Ovary (tissue), 9 donors: ENCODE results near the gene HAUS3. TPM values are rescaled to one million over a fixed set of nuclear protein-coding genes. Genes with fewer than 3 reads are reported as not detected.

ENCODE experiments used
- DNase-seq, 5 donors: peaks; one replicate each; pipeline ENCODE4 v3.0.0-alpha.2; 2019 to 2020
- H3K27ac ChIP-seq, 2 donors: fragments of 200-600 bp; one replicate each; pipeline versions ENCODE4 v1.5.1 to v1.8.0; 2019 to 2022
- H3K27me3 ChIP-seq: fragments of 200-600 bp; one replicate; pipeline ENCODE4 v1.8.0; 2022
- H3K36me3 ChIP-seq: fragments of 200-600 bp; sonication (generic); one replicate; pipeline ENCODE4 v1.5.1; 2019
- H3K4me1 ChIP-seq: one replicate; pipeline ENCODE4 v1.8.1; 2013; ENCODE audit warnings: mild to moderate bottlenecking, moderate library complexity; ENCODE audit not compliant: insufficient read depth
- H3K4me3 ChIP-seq: fragments of 200-600 bp; sonication (generic); one replicate; pipeline ENCODE4 v1.5.1; 2017
- H3K9me3 ChIP-seq, 2 donors: fragments of 200-600 bp in 1 of 2; sonication (generic) in 1 of 2; one replicate each; pipeline versions ENCODE4 v1.5.1 to v1.8.1; 2013 to 2019; ENCODE audit warnings: mild to moderate bottlenecking in 1 of 2, moderate library complexity in 1 of 2
- EP300 ChIP-seq: sonication (generic); formaldehyde crosslinking; IDR thresholded peaks from one replicate; pipeline ENCODE4 v1.6.1; 2017; ENCODE audit warnings: antibody characterized with exemption
- POLR2A ChIP-seq: fragments of 450-650 bp; IDR thresholded peaks from one replicate; pipeline ENCODE4 v1.6.1; 2017; ENCODE audit warnings: antibody characterized with exemption, mild to moderate bottlenecking, moderate library complexity
- WGBS, 3 donors: extraction: QIAGEN DNeasy Blood & Tissue Kit in 1 of 3; methylation state at CpG; one replicate each; pipeline versions ENCODE4 v1.1.5 to v1.1.7; 2013 to 2017; 5-methylcytosine and 5-hydroxymethylcytosine counted together
- intact Hi-C, 4 donors: fragments of 100-400 bp; cut with DNase I; formaldehyde crosslinking; loops; one replicate each; pipeline versions ENCODE4 v1.11.0 to v1.15.1; 2022 to 2023
- polyA plus RNA-seq, 2 donors: library from polyadenylated mRNA; stranded (reverse); fragments of 200-250 nt in 1 of 2; fragments of 350-450 nt in 1 of 2; fragmentation: Illumina TruSeq in 1 of 2; extraction: RNeasy Lipid Tissue Mini Kit (QIAGEN cat#74804) in 1 of 2; gene quantifications; one replicate each; pipeline ENCODE4 v1.2.3, GENCODE V29; 2013 to 2014
- total RNA-seq, 7 donors: library from RNA; depleted of rRNA in 2 of 7; stranded (reverse); fragments of >200 nt in 2 of 7; fragmentation: NEBNext Ultra II Directional in 3 of 7; extraction: Animal tissue kit (Norgen Biotek cat#: 25700) in 3 of 7; gene quantifications; one replicate each; pipeline versions ENCODE4 v1.1.0 to v1.2.4, GENCODE V29; 2016 to 2023
- TF ChIP-seq, protein P1 (sequence below), 3 donors: fragments of 450-650 bp in 2 of 3; fragments of 200-600 bp in 1 of 3; IDR thresholded peaks; one replicate each; pipeline versions ENCODE4 v1.5.1 to v1.8.0; 2016 to 2022; ENCODE audit warnings: antibody characterized with exemption in 3 of 3, mild to moderate bottlenecking in 1 of 3
- donor health status: DM: no; HTN: no; CAD: no; lungs with moderate emphysema.
- donor health status: DM: no; HTN: no; CAD: no.
- donor health status: Bipolar disorder and iron deficiency.
- donor health status: DM: yes; HTN: yes; CAD: no.
- donor health status: DM: no; HTN: no; CAD: no.
- donor health status: DM: yes; HTN: yes; CAD: no.

HAUS3 gene
- total and polyA plus RNA-seq, 9 donors: 8.2 to 17.4 (median 12.5) TPM

DNA sequence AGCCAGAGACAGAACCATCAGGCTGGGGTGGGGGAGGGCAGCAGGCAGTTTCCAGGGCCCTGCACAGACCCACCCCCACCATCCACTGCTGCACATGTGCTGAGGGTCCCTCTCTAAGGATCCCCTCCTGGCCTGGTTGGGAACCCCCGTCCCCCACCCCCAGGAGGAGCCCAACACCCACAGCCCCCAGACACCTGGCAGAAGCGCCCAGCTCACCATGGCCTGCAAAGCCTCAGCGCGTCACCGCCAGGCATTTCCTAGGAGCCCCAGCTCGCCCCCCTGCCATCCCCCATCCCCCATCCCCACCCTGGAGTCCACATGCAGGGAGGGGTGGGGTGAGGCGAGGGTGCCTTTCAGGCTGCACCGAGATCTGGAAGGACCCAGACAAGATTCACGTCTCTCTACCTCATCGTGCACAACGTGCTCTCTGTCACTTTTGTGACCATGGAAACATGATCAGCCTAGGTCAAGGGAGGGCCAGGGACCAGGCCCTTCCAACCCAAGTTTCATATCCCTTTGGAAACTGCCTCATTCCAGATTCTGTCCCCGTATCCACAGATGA lies 10.7 kb upstream of the HAUS3 start:
- DNase-seq: peak in 1 of 5 donors; percentile 6
- no peak overlapping the region for H3K27ac ChIP-seq
- peaks cover 16% of the 10 kb centered on the region for H3K4me1 ChIP-seq
- H3K27me3 ChIP-seq: no peaks in the 10 kb centered on the region
- WGBS, 3 donors: 84 to 86% (median 86%) methylated on average over 11 to 12 of the region's 12 CpGs
- no peaks in the 10 kb centered on the region for H3K36me3 ChIP-seq
- TF ChIP-seq, protein P1, sequence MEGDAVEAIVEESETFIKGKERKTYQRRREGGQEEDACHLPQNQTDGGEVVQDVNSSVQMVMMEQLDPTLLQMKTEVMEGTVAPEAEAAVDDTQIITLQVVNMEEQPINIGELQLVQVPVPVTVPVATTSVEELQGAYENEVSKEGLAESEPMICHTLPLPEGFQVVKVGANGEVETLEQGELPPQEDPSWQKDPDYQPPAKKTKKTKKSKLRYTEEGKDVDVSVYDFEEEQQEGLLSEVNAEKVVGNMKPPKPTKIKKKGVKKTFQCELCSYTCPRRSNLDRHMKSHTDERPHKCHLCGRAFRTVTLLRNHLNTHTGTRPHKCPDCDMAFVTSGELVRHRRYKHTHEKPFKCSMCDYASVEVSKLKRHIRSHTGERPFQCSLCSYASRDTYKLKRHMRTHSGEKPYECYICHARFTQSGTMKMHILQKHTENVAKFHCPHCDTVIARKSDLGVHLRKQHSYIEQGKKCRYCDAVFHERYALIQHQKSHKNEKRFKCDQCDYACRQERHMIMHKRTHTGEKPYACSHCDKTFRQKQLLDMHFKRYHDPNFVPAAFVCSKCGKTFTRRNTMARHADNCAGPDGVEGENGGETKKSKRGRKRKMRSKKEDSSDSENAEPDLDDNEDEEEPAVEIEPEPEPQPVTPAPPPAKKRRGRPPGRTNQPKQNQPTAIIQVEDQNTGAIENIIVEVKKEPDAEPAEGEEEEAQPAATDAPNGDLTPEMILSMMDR (IDR thresholded peaks at IDR 0.05): no peak
- TF ChIP-seq EP300 (no peak), POLR2A (no peak)
- intact Hi-C loops: loop anchor here in 1 of 4 donors (10.0 kb wide), 1 partner anchor 282 kb away; the partner anchor contains the start of gene FAM193A
- no peaks in the 10 kb centered on the region for H3K9me3 ChIP-seq
- H3K4me3 ChIP-seq: no peak overlapping the region

DNA sequence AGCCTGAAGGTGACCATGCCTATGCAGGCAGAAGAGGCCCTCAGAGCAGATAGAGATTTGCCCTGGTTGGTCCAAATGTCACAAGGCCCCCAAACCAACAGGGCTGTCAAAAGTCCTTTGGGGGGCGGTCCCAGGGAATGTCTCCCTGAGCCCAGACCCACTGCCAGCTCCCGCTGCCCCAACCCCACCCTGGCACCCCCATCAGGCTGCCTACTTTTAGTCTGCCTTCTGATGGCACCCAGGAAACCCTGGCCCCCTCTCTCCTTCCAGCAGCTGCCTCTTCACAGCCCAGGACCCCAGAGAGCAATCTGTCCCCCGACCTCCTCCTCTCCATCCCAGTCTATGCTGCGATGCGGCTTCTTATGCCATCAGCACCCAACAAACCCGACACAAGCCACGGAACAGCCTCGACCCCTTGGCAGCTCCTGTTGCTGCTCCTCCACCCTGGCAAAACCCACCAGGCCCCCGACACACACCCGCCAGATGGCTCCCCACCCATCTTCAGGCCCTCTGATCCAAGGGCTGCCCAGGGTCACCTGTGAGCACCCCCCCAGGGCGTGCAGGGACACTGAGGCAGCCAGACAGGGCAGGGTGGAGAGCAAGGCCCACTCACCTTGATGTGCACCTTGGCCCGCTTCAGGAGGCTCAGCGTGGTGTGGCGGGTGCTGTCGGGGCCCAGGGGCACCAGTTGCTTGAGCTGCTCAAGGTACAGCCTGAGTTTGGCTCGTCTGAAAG lies 10.0 kb upstream of the HAUS3 start:
- intact Hi-C loops: loop anchor here in 1 of 4 donors (10.0 kb wide), 1 partner anchor 283 kb away; the partner anchor contains the start of gene FAM193A
- H3K4me3 ChIP-seq: no peak overlapping the region
- H3K36me3 ChIP-seq: no peaks in the 10 kb centered on the region
- DNase-seq: peak in 3 of 5 donors; percentile 14 to 30 (median 20)
- H3K27ac ChIP-seq: no peak overlapping the region
- TF ChIP-seq POLR2A (no peak), EP300 (no peak)
- TF ChIP-seq, protein P1 (IDR thresholded peaks at IDR 0.05): no peak
- WGBS, 3 donors: 91 to 94% (median 92%) methylated on average over 11 to 16 of the region's 16 CpGs
- H3K27me3 ChIP-seq: no peaks in the 10 kb centered on the region
- H3K4me1 ChIP-seq: peaks cover 14% of the 10 kb centered on the region
- no peaks in the 10 kb centered on the region for H3K9me3 ChIP-seq

DNA sequence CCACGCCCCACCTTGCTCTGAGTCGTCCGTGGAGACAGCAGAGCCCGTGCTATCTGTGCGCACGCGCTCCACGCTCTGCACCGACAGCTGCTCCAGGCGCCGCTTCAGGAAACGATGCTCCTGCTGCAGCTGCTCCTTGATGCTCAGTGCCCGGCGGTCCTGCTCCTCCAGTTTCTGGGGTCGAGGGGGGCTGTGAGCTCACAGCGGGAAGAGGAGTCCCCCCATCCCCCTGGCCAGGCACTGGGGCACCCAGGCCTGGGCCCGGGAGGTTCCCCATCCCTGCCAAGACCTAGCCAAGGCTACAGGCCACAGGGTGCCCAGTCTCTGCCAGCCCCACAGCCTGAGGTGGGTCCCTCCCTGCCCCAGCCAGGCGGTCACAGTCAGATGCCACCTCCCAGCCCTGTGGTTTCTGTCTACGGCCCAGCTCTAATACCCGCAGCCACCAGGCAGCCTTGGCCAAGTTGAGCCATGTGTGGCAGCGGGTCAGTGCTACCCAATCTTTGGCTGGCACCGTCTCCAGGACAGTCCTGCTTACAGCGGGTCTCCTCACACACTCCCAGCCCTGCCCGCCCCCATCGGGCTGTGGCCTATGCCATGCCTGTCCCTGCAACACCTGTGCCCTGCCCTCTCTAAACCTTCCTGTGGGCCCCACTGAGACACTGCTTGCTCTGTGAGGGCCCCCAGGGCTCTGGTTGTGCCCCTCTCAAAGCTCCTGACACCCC lies 9.3 kb upstream of the HAUS3 start:
- 83 to 90% (median 86%) methylated on average over 24 to 25 of the region's 25 CpGs for WGBS, 3 donors
- intact Hi-C loops: loop anchor here in 1 of 4 donors (10.0 kb wide), 1 partner anchor 284 kb away; the partner anchor contains the start of gene FAM193A
- no peaks in the 10 kb centered on the region for H3K36me3 ChIP-seq
- H3K27me3 ChIP-seq: no peaks in the 10 kb centered on the region
- no peak overlapping the region for H3K4me3 ChIP-seq
- DNase-seq: peak in 2 of 5 donors; percentile 7 to 17
- TF ChIP-seq, protein P1 (IDR thresholded peaks at IDR 0.05): no peak
- TF ChIP-seq EP300 (no peak), POLR2A (no peak)
- H3K4me1 ChIP-seq: peaks cover 8% of the 10 kb centered on the region
- H3K9me3 ChIP-seq: no peaks in the 10 kb centered on the region
- no peak overlapping the region for H3K27ac ChIP-seq

DNA sequence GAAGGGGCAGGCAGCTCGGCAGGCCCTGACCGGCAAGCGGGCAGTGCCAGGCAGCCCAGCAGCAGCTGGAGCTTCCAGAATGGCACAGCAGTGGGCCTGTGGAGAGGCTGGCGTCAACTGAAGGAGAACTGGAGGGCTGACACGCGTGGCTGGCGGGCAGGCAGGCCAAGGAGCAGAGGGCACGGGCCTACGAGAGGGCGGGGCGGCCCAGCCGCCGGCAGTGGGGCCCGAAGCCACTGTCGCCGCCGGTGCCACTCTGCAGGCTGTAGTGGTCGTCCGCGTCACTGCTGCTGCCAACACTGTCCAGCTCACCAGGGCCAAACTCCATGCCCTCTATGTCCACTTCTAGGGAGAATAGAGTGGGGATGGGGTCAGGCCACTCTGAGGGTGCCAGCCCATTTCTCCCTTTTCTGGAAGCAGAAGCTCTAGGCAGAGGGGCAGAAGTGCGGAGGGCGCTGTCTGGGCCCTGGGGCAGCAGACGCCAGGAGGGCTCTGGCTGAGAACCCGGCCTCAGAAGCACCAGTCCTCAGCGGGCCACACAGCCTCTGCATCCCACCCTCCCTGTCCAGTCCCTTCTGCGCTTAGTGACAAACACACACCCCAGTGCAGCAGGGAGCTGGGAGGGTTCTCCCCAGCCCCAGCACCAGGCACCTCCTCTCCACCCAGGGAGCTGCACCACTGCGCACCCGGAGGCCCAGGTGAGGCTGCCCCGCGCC lies 8.6 kb upstream of the HAUS3 start:
- Histone ChIP-seq H3K4me3 (no peak overlapping the region), H3K27me3 (no peaks in the 10 kb centered on the region), H3K4me1 (peaks cover 6% of the 10 kb centered on the region), H3K9me3 (no peaks in the 10 kb centered on the region), H3K36me3 (no peaks in the 10 kb centered on the region), H3K27ac (no peak overlapping the region)
- TF ChIP-seq POLR2A (no peak), EP300 (no peak)
- TF ChIP-seq, protein P1 (IDR thresholded peaks at IDR 0.05): no peak
- intact Hi-C loops: loop anchor here in 1 of 4 donors (10.0 kb wide), 1 partner anchor 284 kb away; the partner anchor contains the start of gene FAM193A
- DNase-seq: peak in 1 of 5 donors; percentile 26
- 89 to 93% (median 89%) methylated on average over 30 of the region's 30 CpGs for WGBS, 3 donors
